RKO (cell line): ENCODE results near the gene GRPEL2.

ENCODE experiments used
- DNase-seq: peaks from one replicate; pipeline ENCODE4 v3.0.0-alpha.2; 2016; ENCODE audit warnings: low spot score

The GRPEL2 gene

GRCh38 chr5:149345147-149345891 lies at the start of gene GRPEL2:
TSS of gene GRPEL2 (plus strand) at chr5:149345499. CDS start at chr5:149345540, 41 bp downstream.
- DNase-seq = peak; percentile 98

GRCh38 chr5:149297340-149298025 lies 47.8 kb upstream of the GRPEL2 start:
- DNase-seq = no peak

- no peak for DNase-seq
Measured at GRCh38 chr5:149298163-149298562, 47.1 kb upstream of the GRPEL2 start.

- no peak for DNase-seq
Measured at GRCh38 chr5:149298842-149299404, 46.4 kb upstream of the GRPEL2 start.

GRCh38 chr5:149299451-149300054 lies 45.7 kb upstream of the GRPEL2 start:
- DNase-seq = no peak

- DNase-seq = no peak
Measured at GRCh38 chr5:149300441-149300840, 44.9 kb upstream of the GRPEL2 start.

- no peak for DNase-seq
Measured at GRCh38 chr5:149301049-149301743, 44.1 kb upstream of the GRPEL2 start.

GRCh38 chr5:149301744-149302380 lies 43.4 kb upstream of the GRPEL2 start:
- no peak for DNase-seq

- no peak for DNase-seq
Measured at GRCh38 chr5:149302641-149303040, 42.7 kb upstream of the GRPEL2 start.

GRCh38 chr5:149303210-149303609 lies 42.1 kb upstream of the GRPEL2 start:
- no peak for DNase-seq

GRCh38 chr5:149304195-149305078 lies 40.9 kb upstream of the GRPEL2 start:
- no peak for DNase-seq

- no peak for DNase-seq
Measured at GRCh38 chr5:149309354-149309753, 35.9 kb upstream of the GRPEL2 start.

GRCh38 chr5:149310488-149310887 lies 34.8 kb upstream of the GRPEL2 start:
- DNase-seq = no peak

GRCh38 chr5:149310947-149311658 lies 34.2 kb upstream of the GRPEL2 start:
- DNase-seq = peak; percentile 53

GRCh38 chr5:149313151-149313841 lies 32.0 kb upstream of the GRPEL2 start:
- DNase-seq = no peak

- DNase-seq = no peak
Measured at GRCh38 chr5:149314571-149315111, 30.7 kb upstream of the GRPEL2 start.

GRCh38 chr5:149315753-149316152 lies 29.5 kb upstream of the GRPEL2 start:
- DNase-seq = no peak

- DNase-seq = peak; percentile 67
Measured at GRCh38 chr5:149317281-149318048, 27.8 kb upstream of the GRPEL2 start.
